HG03565 (cell line): ENCODE results near the gene TNFAIP8L3.

Experiments
- ATAC-seq: cut with Tn5 transposase; IDR thresholded peaks from one replicate; pipeline ENCODE4 v1.9.1; 2021; ENCODE audit warnings: mild to moderate bottlenecking, moderate library complexity; ENCODE audit not compliant: unreplicated experiment

TNFAIP8L3 gene

GRCh38 chr15:51117270-51117669 is 22.6 kb upstream of the TNFAIP8L3 start:
- ATAC-seq = no peak

GRCh38 chr15:51114437-51115119 is 19.9 kb upstream of the TNFAIP8L3 start:
- no peak for ATAC-seq

- no peak for ATAC-seq
Measured at GRCh38 chr15:51112078-51112477, 17.4 kb upstream of the TNFAIP8L3 start.

GRCh38 chr15:51111061-51111460 is 16.4 kb upstream of the TNFAIP8L3 start:
- no peak for ATAC-seq

GRCh38 chr15:51110171-51110570 is 15.5 kb upstream of the TNFAIP8L3 start:
- ATAC-seq = no peak

GRCh38 chr15:51108933-51109550 is 14.3 kb upstream of the TNFAIP8L3 start:
- ATAC-seq = no peak

GRCh38 chr15:51107612-51108011 is 12.9 kb upstream of the TNFAIP8L3 start:
- no peak for ATAC-seq

GRCh38 chr15:51106481-51106880 is 11.8 kb upstream of the TNFAIP8L3 start:
- no peak for ATAC-seq

GRCh38 chr15:51105430-51106016 is 10.8 kb upstream of the TNFAIP8L3 start:
- no peak for ATAC-seq

GRCh38 chr15:51104512-51104911 is 9.8 kb upstream of the TNFAIP8L3 start:
- ATAC-seq = no peak

- no peak for ATAC-seq
Measured at GRCh38 chr15:51103330-51103729, 8.6 kb upstream of the TNFAIP8L3 start.

- no peak for ATAC-seq
Measured at GRCh38 chr15:51100785-51101489, 6.2 kb upstream of the TNFAIP8L3 start.

GRCh38 chr15:51099185-51099584 is 4.5 kb upstream of the TNFAIP8L3 start:
- ATAC-seq = no peak

GRCh38 chr15:51098331-51098619 is 3.6 kb upstream of the TNFAIP8L3 start:
- ATAC-seq = no peak

GRCh38 chr15:51097553-51098330 is 3.0 kb upstream of the TNFAIP8L3 start:
- ATAC-seq = no peak

- ATAC-seq = no peak
Measured at GRCh38 chr15:51096976-51097375, 2.3 kb upstream of the TNFAIP8L3 start.

GRCh38 chr15:51095681-51096331 is 1.1 kb upstream of the TNFAIP8L3 start:
- no peak for ATAC-seq

GRCh38 chr15:51093839-51094605 is 684 bp downstream of the TNFAIP8L3 start:
- no peak for ATAC-seq

- no peak for ATAC-seq
Measured at GRCh38 chr15:51093488-51093838, 1.2 kb downstream of the TNFAIP8L3 start.

GRCh38 chr15:51092480-51093040 is 2.1 kb downstream of the TNFAIP8L3 start:
- no peak for ATAC-seq
